GM12878 (cell line): Measurements from ENCODE around the gene GABBR1. TPM values are rescaled to one million over a fixed set of nuclear protein-coding genes. Genes with fewer than 3 reads are reported as not detected.

Experiments used
- ATAC-seq: fragments of 200-7000 bp; cut with Tn5 transposase; 3 replicates; pipeline ENCODE4 v1.9.1; 2020; ENCODE audit warnings: mild to moderate bottlenecking, moderate library complexity
- BruUV-seq: library from RNA; stranded (reverse); fragments of 400-500 nt; replicated peaks from 2 replicates; lab custom pipeline; 2021; lab: Mats Ljungman, UMichigan
- CTCF ChIA-PET: fragments of 300-600 bp; sonication (Branson Sonifier 250); formaldehyde crosslinking; extraction: SDS; loops from one replicate; lab custom pipeline; 2021; ENCODE audit warnings: inconsistent platforms; lab: Yijun Ruan, JAX
- POLR2A ChIA-PET: fragments of 350-600 bp; formaldehyde crosslinking; extraction: SDS; loops from one replicate; lab custom pipeline; 2021; ENCODE audit warnings: inconsistent platforms; lab: Charles Lee
- RAD21 ChIA-PET: fragments of 300-600 bp; sonication (Branson Sonifier 250); formaldehyde crosslinking; loops from one replicate; lab custom pipeline; 2023; ENCODE audit warnings: antibody characterized with exemption; ENCODE audit not compliant: unreplicated experiment; lab: Charles Lee
- SMC1A ChIA-PET: fragments of 300-600 bp; sonication (Branson Sonifier 250); formaldehyde crosslinking; loops from one replicate; lab custom pipeline; 2023; ENCODE audit not compliant: unreplicated experiment, uncharacterized antibody; lab: Charles Lee
- DNase-seq: peaks from one replicate; pipeline ENCODE4 v3.0.0-alpha.2; 2011; ENCODE audit warnings: low read depth, low spot score
- FAIRE-seq: peaks from 3 replicates; lab custom pipeline; 2011; peaks lifted over from hg19 to GRCh38; lab: Jason Lieb, UNC
- H2AFZ ChIP-seq: 2 replicates; pipeline ENCODE4 v1.6.0; 2011; ENCODE audit warnings: low read depth, low read length, control low read depth; ENCODE audit not compliant: control insufficient read depth
- H3K27ac ChIP-seq: 2 replicates; pipeline ENCODE4 v1.5.1; 2011; ENCODE audit warnings: control low read depth; ENCODE audit not compliant: control insufficient read depth, insufficient read depth
- H3K27me3 ChIP-seq, 2 experiments: replicated peaks in 1 of 2; 2 replicates each; pipeline versions ENCODE4 v1.6.0 to v1.6.1; 2011; ENCODE audit warnings: low read length in 1 of 2; ENCODE audit not compliant: control insufficient read depth in 2 of 2, insufficient read depth in 2 of 2
- H3K36me3 ChIP-seq, 2 experiments: 2 replicates each; pipeline ENCODE4 v1.5.1; 2011; ENCODE audit warnings: low read length in 1 of 2; ENCODE audit not compliant: control insufficient read depth in 2 of 2, insufficient read depth in 2 of 2
- H3K4me1 ChIP-seq: 2 replicates; pipeline ENCODE4 v1.6.1; 2011; ENCODE audit warnings: mild to moderate bottlenecking, low read length, moderate library complexity, mixed read lengths; ENCODE audit not compliant: control insufficient read depth, insufficient read depth
- H3K4me2 ChIP-seq: 2 replicates; pipeline ENCODE4 v1.6.0; 2011; ENCODE audit warnings: control low read depth; ENCODE audit not compliant: control insufficient read depth, insufficient read depth
- H3K4me3 ChIP-seq: fragments of 200-600 bp; sonication (generic); 2 replicates; pipeline ENCODE4 v1.5.1; 2016
- H3K79me2 ChIP-seq: 2 replicates; pipeline ENCODE4 v1.6.0; 2011; ENCODE audit warnings: low read length; ENCODE audit not compliant: control insufficient read depth, insufficient read depth
- H3K9ac ChIP-seq: 2 replicates; pipeline ENCODE4 v1.8.0; 2011; ENCODE audit warnings: low read length, control low read depth, mixed read lengths; ENCODE audit not compliant: control insufficient read depth, insufficient read depth
- H3K9me3 ChIP-seq: replicated peaks from 3 replicates; pipeline ENCODE4 v1.5.1; 2011; ENCODE audit warnings: mild to moderate bottlenecking, low read length; ENCODE audit not compliant: control insufficient read depth, insufficient read depth
- H4K20me1 ChIP-seq: 2 replicates; pipeline ENCODE4 v1.6.0; 2011; ENCODE audit not compliant: control insufficient read depth, insufficient read depth
- CHD1 ChIP-seq: IDR thresholded peaks from 2 replicates; pipeline ENCODE4 v1.6.1; 2012; ENCODE audit warnings: low read depth, low read length, improper control_type of control experiment
- ESRRA ChIP-seq: IDR thresholded peaks from 2 replicates; pipeline ENCODE4 v1.6.1; 2012; ENCODE audit warnings: mild to moderate bottlenecking, low read length, improper control_type of control experiment
- IRF4 ChIP-seq: IDR thresholded peaks from 2 replicates; pipeline ENCODE4 v1.6.1; 2011; ENCODE audit warnings: low read depth, low read length
- MEF2A ChIP-seq: IDR thresholded peaks from 2 replicates; pipeline ENCODE4 v1.6.1; 2011; ENCODE audit warnings: low read depth, mild to moderate bottlenecking, low read length, moderate library complexity; ENCODE audit not compliant: insufficient read depth
- PAX8 ChIP-seq: fragments of 450-650 bp; IDR thresholded peaks from 2 replicates; pipeline ENCODE4 v1.6.1; 2017; ENCODE audit warnings: mild to moderate bottlenecking, moderate library complexity
- PML ChIP-seq: IDR thresholded peaks from 2 replicates; pipeline ENCODE4 v1.6.1; 2012; ENCODE audit warnings: low read length, inconsistent platforms
- POLR2AphosphoS5 ChIP-seq: IDR thresholded peaks from 2 replicates; pipeline ENCODE4 v1.6.1; 2011; ENCODE audit warnings: mild to moderate bottlenecking, low read length, inconsistent platforms
- TAF1 ChIP-seq: IDR thresholded peaks from 2 replicates; pipeline ENCODE4 v1.6.1; 2011; ENCODE audit warnings: mild to moderate bottlenecking, low read depth, low read length, borderline replicate concordance
- ZNF24 ChIP-seq: fragments of 450-650 bp; IDR thresholded peaks from 2 replicates; pipeline ENCODE4 v1.6.1; 2017; ENCODE audit warnings: antibody characterized with exemption, mild to moderate bottlenecking
- ZZZ3 ChIP-seq: IDR thresholded peaks from 2 replicates; pipeline ENCODE4 v1.6.1; 2011; ENCODE audit warnings: low read depth; ENCODE audit not compliant: control insufficient read depth, insufficient read length
- WGBS: methylation state at CpG from one replicate; pipeline ENCODE4 v1.1.6; 2016; ENCODE audit warnings: low lambda C conversion rate; ENCODE audit not compliant: insufficient replicate concordance, insufficient coverage; ENCODE audit errors: missing lambda C conversion rate; 5-methylcytosine and 5-hydroxymethylcytosine counted together
- in situ Hi-C: fragments of 300-500 bp; cut with MboI; formaldehyde crosslinking; loops from 9 replicates; pipeline ENCODE4 v1.14.3; 2018; ENCODE audit warnings: mixed read lengths
- intact Hi-C: fragments of 100-400 bp; cut with micrococcal nuclease; formaldehyde crosslinking; loops from one replicate; pipeline ENCODE4 v1.14.2; 2022; ENCODE audit not compliant: unreplicated experiment
- polyA plus RNA-seq, 11 experiments: library from polyadenylated mRNA; depleted of rRNA in 4 of 11; unstranded in 6 of 11; stranded (reverse) in 5 of 11; fragments of >200 nt; fragmentation: Nextera tagmentation in 4 of 11; fragmentation: Illumina TruSeq in 1 of 11; extraction: Ambion mirVana in 4 of 11; extraction: Trizol in 1 of 11; gene quantifications; 1 replicate in 1 of 11; 2 replicates in 10 of 11; pipeline versions ENCODE4 v1.2.1 to v1.2.3, GENCODE V29; 2011 to 2016; ENCODE audit warnings: inconsistent platforms in 2 of 11, missing spikeins in 2 of 11, low read depth in 1 of 11
- total RNA-seq, 4 experiments: library from RNA; depleted of rRNA in 3 of 4; stranded (reverse); fragments of >200 nt in 3 of 4; fragmentation: Illumina TruSeq in 1 of 4; extraction: Trizol in 1 of 4; gene quantifications; 2 replicates each; pipeline versions ENCODE4 v1.2.1 to v1.2.3, GENCODE V29; 2013 to 2021
- TF ChIP-seq, protein P1 (sequence below): IDR thresholded peaks from 2 replicates; pipeline ENCODE4 v1.6.1; 2012; ENCODE audit warnings: mild to moderate bottlenecking, low read depth, low read length
- TF ChIP-seq, protein P2 (sequence below): fragments of 150-350 bp; IDR thresholded peaks from 2 replicates; pipeline ENCODE4 v1.6.1; 2016; ENCODE audit warnings: low read depth, low read length

The GABBR1 gene
- total and polyA plus RNA-seq, 10 of the 15 experiments (the other 5 are each of a cell fraction or from before 2014, with no cell fraction given) = 0.11 to 5.2 (median 1.0) TPM

DNA sequence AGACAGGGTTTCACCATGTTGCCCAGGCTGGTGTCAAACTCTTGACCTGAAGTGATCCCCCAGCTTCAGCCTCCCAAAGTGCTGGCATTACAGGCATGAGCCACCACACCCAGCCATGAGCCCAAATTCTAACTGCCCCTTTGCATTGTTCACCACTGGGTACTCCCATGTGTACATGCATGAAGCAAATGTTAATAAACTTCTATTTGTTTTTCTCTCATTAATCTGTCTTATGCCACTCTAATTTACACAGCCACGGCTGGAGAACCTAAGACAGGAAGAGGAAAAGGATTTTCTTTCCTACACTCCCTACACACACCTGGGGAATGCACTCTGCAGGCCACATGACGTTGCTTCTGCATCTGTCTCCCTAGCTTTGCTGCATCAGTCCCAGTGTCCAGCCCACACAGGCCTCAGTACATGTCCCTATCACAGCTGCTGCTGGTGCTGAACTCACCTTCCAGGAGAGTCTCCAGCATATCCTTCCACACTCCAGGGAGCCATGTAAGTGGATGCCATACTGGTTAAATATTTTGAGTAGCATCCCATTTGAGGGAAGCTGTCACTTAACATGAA is 34.7 kb downstream of the GABBR1 start:
- TF ChIP-seq TAF1 (no peak), ZNF24 (no peak), PML (no peak), PAX8 (no peak), CHD1 (no peak), ESRRA (no peak), ZZZ3 (no peak), IRF4 (no peak), POLR2AphosphoS5 (no peak), MEF2A (no peak)
- TF ChIP-seq, protein P1, sequence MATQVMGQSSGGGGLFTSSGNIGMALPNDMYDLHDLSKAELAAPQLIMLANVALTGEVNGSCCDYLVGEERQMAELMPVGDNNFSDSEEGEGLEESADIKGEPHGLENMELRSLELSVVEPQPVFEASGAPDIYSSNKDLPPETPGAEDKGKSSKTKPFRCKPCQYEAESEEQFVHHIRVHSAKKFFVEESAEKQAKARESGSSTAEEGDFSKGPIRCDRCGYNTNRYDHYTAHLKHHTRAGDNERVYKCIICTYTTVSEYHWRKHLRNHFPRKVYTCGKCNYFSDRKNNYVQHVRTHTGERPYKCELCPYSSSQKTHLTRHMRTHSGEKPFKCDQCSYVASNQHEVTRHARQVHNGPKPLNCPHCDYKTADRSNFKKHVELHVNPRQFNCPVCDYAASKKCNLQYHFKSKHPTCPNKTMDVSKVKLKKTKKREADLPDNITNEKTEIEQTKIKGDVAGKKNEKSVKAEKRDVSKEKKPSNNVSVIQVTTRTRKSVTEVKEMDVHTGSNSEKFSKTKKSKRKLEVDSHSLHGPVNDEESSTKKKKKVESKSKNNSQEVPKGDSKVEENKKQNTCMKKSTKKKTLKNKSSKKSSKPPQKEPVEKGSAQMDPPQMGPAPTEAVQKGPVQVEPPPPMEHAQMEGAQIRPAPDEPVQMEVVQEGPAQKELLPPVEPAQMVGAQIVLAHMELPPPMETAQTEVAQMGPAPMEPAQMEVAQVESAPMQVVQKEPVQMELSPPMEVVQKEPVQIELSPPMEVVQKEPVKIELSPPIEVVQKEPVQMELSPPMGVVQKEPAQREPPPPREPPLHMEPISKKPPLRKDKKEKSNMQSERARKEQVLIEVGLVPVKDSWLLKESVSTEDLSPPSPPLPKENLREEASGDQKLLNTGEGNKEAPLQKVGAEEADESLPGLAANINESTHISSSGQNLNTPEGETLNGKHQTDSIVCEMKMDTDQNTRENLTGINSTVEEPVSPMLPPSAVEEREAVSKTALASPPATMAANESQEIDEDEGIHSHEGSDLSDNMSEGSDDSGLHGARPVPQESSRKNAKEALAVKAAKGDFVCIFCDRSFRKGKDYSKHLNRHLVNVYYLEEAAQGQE = no peak
- TF ChIP-seq, protein P2, sequence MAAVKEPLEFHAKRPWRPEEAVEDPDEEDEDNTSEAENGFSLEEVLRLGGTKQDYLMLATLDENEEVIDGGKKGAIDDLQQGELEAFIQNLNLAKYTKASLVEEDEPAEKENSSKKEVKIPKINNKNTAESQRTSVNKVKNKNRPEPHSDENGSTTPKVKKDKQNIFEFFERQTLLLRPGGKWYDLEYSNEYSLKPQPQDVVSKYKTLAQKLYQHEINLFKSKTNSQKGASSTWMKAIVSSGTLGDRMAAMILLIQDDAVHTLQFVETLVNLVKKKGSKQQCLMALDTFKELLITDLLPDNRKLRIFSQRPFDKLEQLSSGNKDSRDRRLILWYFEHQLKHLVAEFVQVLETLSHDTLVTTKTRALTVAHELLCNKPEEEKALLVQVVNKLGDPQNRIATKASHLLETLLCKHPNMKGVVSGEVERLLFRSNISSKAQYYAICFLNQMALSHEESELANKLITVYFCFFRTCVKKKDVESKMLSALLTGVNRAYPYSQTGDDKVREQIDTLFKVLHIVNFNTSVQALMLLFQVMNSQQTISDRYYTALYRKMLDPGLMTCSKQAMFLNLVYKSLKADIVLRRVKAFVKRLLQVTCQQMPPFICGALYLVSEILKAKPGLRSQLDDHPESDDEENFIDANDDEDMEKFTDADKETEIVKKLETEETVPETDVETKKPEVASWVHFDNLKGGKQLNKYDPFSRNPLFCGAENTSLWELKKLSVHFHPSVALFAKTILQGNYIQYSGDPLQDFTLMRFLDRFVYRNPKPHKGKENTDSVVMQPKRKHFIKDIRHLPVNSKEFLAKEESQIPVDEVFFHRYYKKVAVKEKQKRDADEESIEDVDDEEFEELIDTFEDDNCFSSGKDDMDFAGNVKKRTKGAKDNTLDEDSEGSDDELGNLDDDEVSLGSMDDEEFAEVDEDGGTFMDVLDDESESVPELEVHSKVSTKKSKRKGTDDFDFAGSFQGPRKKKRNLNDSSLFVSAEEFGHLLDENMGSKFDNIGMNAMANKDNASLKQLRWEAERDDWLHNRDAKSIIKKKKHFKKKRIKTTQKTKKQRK = no peak
- Histone ChIP-seq H3K9me3 (no peaks in the 10 kb centered on the region), H2AFZ (no peak overlapping the region), H3K27me3 (no peaks in the 10 kb centered on the region), H3K4me1 (no peaks in the 10 kb centered on the region), H3K4me3 (no peak overlapping the region), H3K9ac (no peak overlapping the region), H3K79me2 (no peaks in the 10 kb centered on the region), H4K20me1 (no peaks in the 10 kb centered on the region), H3K36me3 (no peaks in the 10 kb centered on the region), H3K27ac (no peak overlapping the region), H3K4me2 (no peak overlapping the region)
- ChIA-PET SMC1A (interaction anchor here (0.6 kb wide), 1 partner anchor 566 kb away, joined by 3 read pairs; no protein-coding TSS in a partner anchor), CTCF (interaction anchor here (0.8 to 2.7 kb wide), 2 partner anchors 9 to 55 kb away, joined by 3 to 10 read pairs; no protein-coding TSS in a partner anchor), RAD21 (no interaction called here), POLR2A (no interaction called here)
- intact Hi-C loops (no loop called here), in situ Hi-C loops (loop anchor here (10.0 kb wide), 1 partner anchor 903 kb away; no protein-coding TSS in a partner anchor)
- no peak for DNase-seq
- no peak for FAIRE-seq
- no TSS peak for BruUV-seq
- WGBS = 2% methylated on average over 2 of the region's 2 CpGs
- ATAC-seq = no peak
